OCI-LY1 (cell line): Measurements from ENCODE around the gene RNF13.

Experiments
- EZH2 ChIP-seq: fragments of 200-600 bp; sonication (generic), shearing (Covaris generic); IDR thresholded peaks from 2 replicates; pipeline ENCODE4 v1.8.0; 2017; ENCODE audit warnings: borderline replicate concordance, mixed run types, mild to moderate bottlenecking, antibody characterized with exemption, low read length, moderate library complexity, mixed read lengths
- TF ChIP-seq, protein P1 (sequence below): fragments of 200-600 bp; sonication (generic), shearing (Covaris generic); IDR thresholded peaks from 2 replicates; pipeline ENCODE4 v1.5.1; 2017; ENCODE audit warnings: mild to moderate bottlenecking, antibody characterized with exemption, low read length, moderate library complexity, mixed read lengths

DNA sequence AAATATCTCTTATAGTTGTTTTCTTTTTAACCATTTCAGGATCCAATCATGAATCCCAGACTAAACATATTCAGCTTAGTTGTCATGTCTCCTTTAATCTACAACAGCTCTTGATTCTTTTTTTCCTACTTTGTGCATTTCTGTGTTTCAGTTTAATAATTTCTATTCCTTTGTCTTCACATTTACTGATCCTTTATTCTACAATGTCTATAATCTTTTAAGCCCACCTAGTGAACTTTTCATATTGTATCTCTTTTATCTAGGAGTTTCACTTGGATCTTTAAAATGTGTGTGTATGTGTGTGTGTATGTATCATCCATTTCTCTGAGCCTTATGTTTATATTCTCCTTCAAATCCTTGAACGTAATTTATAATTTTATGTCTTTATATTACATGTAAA lies 70.1 kb downstream of the RNF13 start:
- TF ChIP-seq, protein P1, sequence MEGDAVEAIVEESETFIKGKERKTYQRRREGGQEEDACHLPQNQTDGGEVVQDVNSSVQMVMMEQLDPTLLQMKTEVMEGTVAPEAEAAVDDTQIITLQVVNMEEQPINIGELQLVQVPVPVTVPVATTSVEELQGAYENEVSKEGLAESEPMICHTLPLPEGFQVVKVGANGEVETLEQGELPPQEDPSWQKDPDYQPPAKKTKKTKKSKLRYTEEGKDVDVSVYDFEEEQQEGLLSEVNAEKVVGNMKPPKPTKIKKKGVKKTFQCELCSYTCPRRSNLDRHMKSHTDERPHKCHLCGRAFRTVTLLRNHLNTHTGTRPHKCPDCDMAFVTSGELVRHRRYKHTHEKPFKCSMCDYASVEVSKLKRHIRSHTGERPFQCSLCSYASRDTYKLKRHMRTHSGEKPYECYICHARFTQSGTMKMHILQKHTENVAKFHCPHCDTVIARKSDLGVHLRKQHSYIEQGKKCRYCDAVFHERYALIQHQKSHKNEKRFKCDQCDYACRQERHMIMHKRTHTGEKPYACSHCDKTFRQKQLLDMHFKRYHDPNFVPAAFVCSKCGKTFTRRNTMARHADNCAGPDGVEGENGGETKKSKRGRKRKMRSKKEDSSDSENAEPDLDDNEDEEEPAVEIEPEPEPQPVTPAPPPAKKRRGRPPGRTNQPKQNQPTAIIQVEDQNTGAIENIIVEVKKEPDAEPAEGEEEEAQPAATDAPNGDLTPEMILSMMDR: no peak
- TF ChIP-seq EZH2: no peak
